Measurements from ENCODE around the gene CCR6.
"Not testable (repeated sequence)": the region's sequence is repeated elsewhere in the genome, so short reads cannot be mapped to it uniquely, and the experiment has no call there.

Gene CCR6

DNA sequence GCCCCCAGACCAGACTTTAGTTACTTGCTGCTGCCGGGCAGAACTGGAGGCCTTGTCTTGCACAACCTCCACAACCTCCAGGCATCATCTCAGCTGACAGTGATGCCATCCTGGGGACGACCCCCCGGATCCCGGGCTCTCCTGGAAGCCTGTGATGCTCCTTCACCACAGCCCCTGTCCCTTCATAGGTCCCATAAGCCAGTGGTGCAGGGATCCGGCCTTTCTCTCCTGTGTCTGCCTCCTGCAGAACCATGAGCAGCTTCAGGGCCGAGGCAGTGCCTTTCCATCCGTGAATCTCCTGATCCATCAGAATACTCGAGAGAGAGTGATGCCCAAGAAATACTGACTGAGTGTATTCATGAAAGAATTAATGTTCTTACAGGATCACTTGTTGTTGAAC, 57.2 kb downstream of the CCR6 start:
- not testable (repeated sequence) for DNase-seq

DNA sequence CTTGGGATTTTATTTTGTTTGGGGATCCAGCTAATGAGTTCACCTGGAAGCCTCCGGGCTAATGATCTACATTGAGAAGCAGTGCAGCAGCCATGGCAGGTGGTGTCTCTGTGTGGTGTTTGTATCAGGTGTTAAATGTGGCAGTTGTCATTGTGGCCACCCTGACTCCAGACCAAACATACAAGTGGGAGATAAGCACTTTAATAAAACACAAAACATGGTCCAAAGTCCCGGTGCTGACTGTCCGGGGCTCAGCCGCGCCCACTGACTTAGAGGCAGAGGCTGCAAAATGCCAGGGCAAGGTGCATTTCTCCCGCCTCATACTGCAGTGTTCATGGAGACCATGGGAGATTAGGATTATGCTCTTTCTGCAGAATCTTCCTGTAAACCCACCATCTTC, 58.5 kb downstream of the CCR6 start:
- DNase-seq, result not testable (repeated sequence)

DNA sequence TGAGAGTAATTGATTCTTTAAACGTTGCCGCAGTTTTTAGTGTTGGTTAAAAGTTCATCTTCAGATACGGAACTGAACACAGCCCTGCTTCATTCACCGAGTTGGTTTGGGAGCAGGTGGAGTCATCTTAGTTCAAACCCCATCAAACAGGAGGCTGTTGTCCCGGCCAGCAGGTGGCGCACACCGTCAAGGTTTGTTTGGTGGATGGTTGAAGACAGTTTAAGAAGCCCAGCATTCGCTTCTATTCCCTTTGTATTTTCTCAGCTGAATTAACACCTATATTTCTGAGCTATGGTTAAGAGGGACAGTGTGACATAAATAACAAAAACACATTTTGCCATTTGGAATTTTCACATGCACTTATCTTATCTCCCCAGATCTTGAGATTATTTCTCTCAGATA, 60.0 kb downstream of the CCR6 start:
- DNase-seq, result not testable (repeated sequence)

DNA sequence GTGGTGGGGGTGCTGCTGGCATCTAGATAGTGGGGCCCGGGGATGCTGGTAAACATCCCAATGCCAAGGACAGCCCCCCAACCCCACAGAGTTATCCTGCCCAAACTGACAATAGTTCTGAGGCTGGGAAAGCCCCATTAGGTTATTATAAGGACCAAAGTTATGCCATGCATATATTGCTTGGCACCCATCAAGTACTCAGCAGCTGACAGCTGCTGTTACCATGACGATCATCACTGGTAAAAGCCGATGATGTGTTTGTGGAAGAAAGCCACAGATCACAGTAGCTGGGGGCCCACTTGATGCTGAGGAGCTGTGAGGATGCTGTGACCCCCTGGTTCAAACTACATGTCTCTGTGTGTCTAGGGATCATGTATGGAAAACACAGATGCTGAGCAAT, 62.2 kb downstream of the CCR6 start:
- not testable (repeated sequence) for DNase-seq

DNA sequence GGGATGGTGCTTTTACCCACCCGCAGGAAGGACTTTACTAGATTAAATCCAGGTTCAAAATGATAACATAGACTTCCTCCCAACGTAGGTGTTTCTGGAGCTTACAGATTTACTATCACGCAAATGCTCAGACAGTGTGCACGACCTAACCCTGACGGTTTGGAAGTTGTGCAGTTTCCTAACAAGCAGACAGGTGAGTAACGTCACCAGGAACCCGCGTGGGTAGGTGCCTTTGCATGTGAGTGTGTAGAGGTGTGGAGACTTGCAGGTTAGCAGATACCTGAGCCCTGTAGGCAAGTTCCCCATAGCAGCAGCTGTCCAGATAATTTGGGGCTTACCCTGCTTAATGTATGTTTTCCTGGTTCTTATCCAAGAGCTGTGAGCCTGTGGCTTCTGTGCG, 64.4 kb downstream of the CCR6 start:
- DNase-seq, result not testable (repeated sequence)
